Epithelial cell of esophagus (primary cell): ENCODE measurements around the gene UBE3C.

Source experiments
- DNase-seq: peaks from one replicate; pipeline ENCODE4 v3.0.0; 2010; ENCODE audit warnings: low read depth
- H3K4me3 ChIP-seq: 2 replicates; pipeline ENCODE4 v1.5.1; 2011; ENCODE audit warnings: mild to moderate bottlenecking, low read length, control low read depth
- CTCF ChIP-seq: IDR thresholded peaks from 2 replicates; pipeline ENCODE4 v1.5.1; 2011; ENCODE audit warnings: low read depth, mild to moderate bottlenecking, low read length, control low read depth, inconsistent platforms; ENCODE audit not compliant: insufficient read depth; ENCODE audit errors: missing control alignments

Gene UBE3C

DNA sequence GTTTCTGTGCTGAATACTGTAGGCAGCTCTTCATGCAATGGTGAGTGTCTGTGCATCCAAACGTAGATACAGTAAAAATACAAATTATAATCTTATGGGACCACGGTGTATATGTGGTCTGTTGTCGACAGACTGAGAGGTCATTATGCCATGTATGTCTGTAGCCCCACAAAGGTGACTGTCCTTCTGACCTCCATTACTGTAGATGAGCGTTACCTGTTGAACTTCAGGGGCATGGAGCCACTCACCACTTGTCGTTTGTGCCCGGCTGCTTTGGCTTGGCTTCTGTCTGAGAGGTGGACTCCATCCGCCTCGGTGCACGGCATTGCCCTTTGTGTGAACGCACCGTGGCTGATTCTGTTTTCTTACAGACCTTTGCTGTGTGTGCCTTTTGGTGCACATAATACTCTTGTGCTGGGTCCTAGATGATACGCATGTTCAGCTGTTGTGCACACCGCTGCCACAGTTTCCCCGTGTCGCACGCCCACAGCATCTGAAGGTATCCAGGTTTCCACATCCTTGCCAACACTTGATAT is 2.9 kb downstream of the UBE3C start:
- H3K4me3 ChIP-seq, result no peak overlapping the region
- DNase-seq, result no peak
- no peak for TF ChIP-seq CTCF

DNA sequence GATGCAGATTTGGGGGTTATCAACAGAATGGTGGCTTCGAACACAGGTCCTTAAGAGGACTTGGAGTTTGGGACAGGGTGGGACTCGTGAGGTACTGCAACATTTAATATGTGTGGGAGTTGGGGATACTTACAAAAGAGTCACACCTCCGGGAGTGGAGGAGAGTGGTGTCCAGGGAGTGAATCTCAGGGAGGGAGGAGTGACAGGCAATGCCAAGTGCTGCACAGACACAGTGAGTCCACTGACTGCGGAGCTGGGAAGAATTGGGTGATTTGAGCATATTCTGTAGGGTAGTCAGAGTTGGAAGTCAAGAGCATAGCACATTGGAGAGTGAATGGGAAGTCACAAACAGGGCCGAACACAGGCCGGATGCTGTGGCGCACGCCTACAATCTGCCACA is 5.1 kb downstream of the UBE3C start:
- H3K4me3 ChIP-seq, result no peak overlapping the region
- no peak for DNase-seq
- TF ChIP-seq CTCF, result no peak

DNA sequence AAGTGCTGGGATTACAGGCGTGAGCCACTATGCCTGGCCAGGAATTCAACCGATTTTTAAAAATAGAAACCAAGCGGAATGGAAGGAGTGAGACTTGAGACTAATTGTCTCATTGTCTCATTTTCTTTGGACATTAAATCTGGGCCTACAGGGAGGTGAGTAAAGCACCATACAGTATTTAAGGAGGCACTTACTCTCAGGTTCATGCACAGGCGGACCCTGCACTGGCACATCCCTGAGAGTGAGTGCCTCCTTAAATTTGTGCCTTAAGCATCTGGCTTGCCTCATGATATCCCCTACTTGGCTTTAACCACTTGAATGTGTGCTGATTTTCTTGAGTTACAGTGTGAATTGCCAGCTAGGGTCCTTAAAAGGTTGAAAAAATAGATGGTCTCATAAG is 10.6 kb downstream of the UBE3C start:
- no peak for DNase-seq
- no peak overlapping the region for H3K4me3 ChIP-seq
- TF ChIP-seq CTCF, result no peak

GRCh38 chr7:157150882-157151281 is 12.2 kb downstream of the UBE3C start:
- DNase-seq, result no peak
- no peak for TF ChIP-seq CTCF
- no peak overlapping the region for H3K4me3 ChIP-seq

GRCh38 chr7:157151626-157152339 is 13.1 kb downstream of the UBE3C start:
- DNase-seq, result no peak
- H3K4me3 ChIP-seq, result no peak overlapping the region
- no peak for TF ChIP-seq CTCF

DNA sequence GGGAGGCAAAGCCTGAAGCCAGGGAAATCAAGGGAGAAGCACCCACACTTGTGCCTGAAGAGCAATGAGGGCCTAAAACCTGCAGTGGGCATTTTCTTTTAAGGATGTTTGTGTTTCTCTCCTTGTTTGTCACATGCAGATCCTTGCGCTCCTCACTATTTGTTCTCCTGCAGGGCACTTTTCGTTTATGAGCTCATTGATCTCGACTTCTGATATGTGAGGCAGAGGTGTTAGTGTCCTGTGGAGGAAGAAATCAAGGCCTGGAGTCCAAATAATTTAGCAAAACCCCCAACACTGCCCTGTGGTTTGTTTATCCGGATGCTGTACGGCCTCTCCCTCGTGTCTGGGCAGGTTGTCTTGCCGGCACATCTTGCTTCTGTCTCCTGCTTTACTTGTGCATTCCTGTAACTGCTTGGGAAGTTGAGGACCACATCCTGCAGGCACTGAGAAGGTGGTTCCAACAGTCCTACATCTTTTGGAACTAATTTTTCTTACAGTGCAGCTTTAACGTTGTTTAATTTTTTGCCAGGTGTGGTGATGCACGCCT is 13.7 kb downstream of the UBE3C start:
- peak; percentile 55 for DNase-seq
- no peak overlapping the region for H3K4me3 ChIP-seq
- no peak for TF ChIP-seq CTCF

GRCh38 chr7:157153260-157153659 is 14.5 kb downstream of the UBE3C start:
- TF ChIP-seq CTCF, result no peak
- no peak for DNase-seq

More at GRCh38 chr7:157153260-157153659, 14.5 kb downstream of the UBE3C start:
- H3K4me3 ChIP-seq, result no peak overlapping the region
